ENCODE measurements around the gene HELZ.
"Not testable (repeated sequence)": the region's sequence is repeated elsewhere in the genome, so short reads cannot be mapped to it uniquely, and the experiment has no call there.

Gene HELZ

GRCh38 chr17:67265436-67266019 lies 20.5 kb upstream of the HELZ start:
- no peak for DNase-seq (ENCODE audit: low read depth in 2 of 3, low spot score in 1 of 3)

DNA sequence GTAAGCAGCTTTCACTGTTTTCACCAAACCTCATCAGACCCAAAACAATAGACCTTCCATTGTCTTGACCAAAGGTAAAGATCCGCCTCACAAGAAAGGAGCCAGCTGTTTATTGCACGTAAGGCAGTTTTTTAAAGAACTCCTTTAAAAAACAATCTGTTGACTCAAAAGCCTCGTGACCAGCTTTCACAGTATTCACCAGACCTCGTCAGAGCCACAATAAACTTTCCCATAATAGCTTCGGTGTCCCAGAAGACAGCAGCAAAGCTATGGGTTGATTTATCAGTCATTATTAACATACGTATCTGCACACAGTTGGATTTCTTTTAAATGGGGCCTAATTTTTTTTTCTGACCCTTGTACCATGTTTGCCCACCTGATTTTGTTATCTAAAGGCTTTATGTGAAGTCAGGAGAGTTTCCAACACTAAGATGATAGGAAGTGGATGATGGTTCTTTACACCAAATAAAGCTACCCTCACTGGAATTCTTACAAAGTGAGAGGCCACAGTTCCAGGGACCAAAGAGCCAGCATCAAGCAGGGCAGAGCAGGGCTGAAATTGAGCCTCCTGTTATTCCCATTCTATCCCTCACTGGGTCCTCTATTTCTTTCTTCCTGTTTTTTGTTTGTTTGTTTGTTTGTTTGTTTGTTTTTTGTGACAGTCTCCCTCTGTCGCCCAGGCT lies 17.6 kb upstream of the HELZ start:
- no peak for DNase-seq (ENCODE audit: low read depth in 2 of 3, low spot score in 1 of 3)

DNA sequence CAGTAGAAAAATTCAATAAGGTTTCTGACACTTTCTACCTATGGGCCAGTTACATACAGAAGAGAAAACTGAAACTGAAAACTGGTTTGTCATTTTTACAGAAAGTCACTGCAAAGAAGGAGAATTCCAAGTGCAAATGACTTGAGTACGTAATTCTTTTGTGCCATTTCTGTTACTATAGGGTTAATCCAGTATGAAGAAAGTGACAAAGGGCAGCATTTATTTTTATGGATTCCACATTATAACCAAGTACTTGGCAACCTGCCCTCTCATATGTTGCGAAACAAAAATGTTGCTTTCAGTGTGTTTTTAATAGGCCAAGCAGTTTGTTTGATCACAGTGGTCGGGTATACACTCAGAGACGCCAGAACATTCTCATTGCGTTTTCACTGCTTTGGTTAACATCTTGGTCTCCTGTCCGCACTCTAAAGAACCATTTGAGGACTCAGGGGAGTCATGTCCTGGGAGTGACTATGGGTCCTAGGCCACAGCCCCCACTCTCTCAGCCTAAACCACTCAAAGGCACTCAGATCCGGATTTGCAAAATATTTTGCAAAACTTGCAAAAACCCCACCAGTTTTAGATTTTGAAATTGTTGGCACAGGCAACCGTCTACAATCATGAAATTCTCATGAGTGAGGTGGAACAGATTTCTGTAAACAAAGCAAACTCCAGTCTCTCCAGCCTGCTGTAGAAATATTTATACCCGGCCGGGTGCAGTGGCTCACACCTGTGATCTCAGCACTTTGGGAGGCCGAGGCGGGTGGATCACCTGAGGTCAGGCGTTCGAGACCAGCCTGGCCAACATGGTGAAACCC lies 15.4 kb upstream of the HELZ start:
- DNase-seq (ENCODE audit: low read depth in 2 of 3, low spot score in 1 of 3) = no peak

DNA sequence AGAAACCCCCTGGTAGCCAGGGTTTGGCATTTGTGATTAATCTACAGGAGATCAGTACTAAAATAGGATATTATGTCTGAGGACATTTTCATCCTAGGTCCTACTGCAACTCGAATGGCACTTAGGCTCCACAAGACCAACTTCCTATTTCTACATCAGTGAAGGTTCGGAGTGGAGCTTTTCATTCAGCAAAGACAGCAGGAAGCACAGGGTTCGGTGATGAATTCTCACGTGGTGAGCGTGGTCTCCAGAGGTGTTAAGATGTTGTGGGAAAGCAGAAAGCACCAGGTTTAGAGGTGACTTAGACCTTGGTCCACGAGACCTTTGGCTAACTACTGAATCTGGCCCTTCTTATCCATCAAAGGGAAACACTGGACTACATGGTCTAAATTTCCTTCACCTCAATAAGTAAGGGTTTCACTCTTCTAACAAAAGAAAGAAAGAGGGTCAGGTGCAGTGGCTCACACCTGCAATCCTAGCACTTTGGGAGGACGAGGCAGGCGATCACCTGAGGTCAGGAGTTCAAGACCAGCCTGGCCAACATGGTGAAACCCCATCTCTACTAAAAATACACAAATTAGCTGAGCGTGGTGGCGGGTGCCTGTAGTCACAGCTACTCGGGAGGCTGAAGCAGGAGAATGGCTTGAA lies 13.9 kb upstream of the HELZ start:
- DNase-seq (ENCODE audit: low read depth in 2 of 3, low spot score in 1 of 3) = no peak

GRCh38 chr17:67256075-67256732 lies 11.2 kb upstream of the HELZ start:
- DNase-seq (ENCODE audit: low read depth in 2 of 3, low spot score in 1 of 3) = no peak

DNA sequence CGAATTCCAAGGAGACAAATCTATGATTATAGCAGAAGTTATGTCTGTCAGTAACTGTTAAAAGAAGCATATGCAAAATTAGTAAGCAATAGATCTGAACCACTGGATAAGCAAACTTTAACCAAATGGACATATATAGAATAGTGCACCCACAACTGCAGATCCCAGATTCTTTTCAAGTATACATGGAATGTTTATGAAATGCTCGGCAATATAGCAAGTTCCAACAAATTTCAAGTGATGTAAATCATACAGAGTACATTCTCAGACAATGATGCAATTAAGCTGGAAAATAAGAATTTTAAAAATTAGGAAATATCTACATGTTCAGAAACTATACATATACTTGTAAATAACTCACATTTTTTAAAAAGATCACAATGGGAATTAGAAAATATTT lies 8.4 kb upstream of the HELZ start:
- no peak for DNase-seq (ENCODE audit: low read depth in 2 of 3, low spot score in 1 of 3)

- not testable (repeated sequence) for DNase-seq (ENCODE audit: low read depth in 2 of 3, low spot score in 1 of 3)
Measured at GRCh38 chr17:67251586-67251985, 6.6 kb upstream of the HELZ start.

GRCh38 chr17:67248291-67248690 lies 3.3 kb upstream of the HELZ start:
- no peak for DNase-seq (ENCODE audit: low read depth in 2 of 3, low spot score in 1 of 3)

DNA sequence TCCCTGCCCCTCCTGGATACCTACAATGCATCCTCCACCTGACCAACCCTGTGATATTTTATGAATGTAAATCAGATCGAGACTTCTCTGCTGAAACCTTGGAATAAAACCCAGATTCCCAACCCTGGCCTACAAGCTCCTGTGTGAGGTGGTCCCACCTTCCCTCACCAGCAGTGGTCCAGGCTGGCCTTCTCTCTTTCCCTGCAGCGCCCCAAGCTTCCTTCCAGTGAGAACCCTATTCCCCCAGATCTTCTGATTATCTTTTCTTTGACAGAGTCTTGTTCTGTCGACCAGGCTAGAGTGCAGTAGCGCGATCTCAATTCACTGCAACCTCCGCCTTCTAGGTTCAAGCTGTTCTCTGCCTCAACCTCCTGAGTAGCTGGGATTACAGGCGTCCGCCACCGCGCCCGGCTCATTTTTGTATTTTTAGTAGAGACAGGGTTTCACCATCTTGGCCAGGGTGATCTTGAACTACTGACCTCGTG lies 2.5 kb upstream of the HELZ start:
- DNase-seq (ENCODE audit: low read depth in 2 of 3, low spot score in 1 of 3) = no peak

GRCh38 chr17:67246653-67247415 lies 1.8 kb upstream of the HELZ start:
- DNase-seq (ENCODE audit: low read depth in 2 of 3, low spot score in 1 of 3) = no peak

GRCh38 chr17:67246403-67246652 lies 1.3 kb upstream of the HELZ start:
- no peak for DNase-seq (ENCODE audit: low read depth in 2 of 3, low spot score in 1 of 3)

GRCh38 chr17:67245694-67246402 lies 852 bp upstream of the HELZ start:
- no peak for DNase-seq (ENCODE audit: low read depth in 2 of 3, low spot score in 1 of 3)

DNA sequence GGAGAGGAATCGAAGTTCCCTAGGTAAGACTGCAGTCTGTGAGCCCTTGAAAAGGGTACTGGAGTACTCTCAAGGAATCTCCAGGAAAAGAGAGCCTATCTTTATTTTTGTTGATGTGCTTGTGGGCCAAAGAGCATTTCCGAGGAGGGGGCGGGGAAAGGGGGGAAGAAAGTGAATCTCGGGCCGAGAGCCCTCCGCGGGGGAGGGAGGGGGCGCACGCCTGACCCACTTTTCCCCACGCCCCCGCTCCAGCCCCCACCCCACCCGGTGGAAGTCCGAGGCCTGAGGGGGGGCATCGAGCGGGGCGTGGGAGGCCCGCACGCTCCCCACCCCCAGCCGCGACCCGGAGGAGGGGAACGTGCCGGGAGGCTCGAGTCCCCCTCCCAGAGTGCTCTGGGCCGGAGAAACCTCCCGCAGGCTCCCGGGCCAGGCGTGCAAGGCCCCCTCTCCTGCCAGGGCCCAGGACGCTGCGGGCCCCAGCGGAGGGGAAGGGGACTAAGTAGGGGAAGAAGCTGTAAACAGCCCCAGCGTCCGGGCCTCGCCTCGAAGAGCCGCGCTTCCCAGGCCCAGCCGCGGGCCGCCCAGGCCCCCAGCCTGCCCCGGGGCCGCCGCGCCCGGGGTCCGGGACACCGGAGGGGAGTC lies 444 bp downstream of the HELZ start:
- DNase-seq (ENCODE audit: low read depth in 2 of 3, low spot score in 1 of 3) = no peak

GRCh38 chr17:67243284-67243683 lies 1.7 kb downstream of the HELZ start:
- DNase-seq (ENCODE audit: low read depth in 2 of 3, low spot score in 1 of 3) = no peak

DNA sequence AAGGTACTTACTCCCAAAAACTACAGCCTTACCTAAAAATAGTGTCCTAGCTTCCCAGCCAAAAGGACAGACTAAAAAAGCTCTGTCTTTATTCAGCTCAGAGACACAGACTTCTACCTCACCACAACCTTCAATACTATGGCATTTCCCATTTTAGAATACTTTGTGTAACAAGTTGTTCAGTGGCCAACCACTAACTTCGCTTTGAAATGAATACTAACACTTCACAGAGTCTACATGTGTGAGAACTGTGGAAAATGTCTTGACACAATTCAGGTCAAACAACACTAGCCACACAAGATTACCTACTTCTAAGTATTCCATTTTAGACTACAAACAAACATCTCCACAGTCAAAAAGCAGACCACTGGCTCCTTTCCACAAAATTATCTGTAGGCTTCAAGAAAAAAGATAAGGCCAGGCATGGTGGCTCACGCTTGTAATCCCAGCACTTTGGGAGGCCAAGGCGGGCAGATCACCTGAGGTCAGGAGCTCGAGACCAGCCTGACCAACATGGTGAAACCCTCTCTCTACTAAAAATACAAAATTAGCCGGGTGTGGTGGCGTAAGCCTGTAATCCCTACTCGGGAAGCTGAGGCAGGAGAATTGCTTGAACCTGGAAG lies 3.2 kb downstream of the HELZ start:
- DNase-seq (ENCODE audit: low read depth in 2 of 3, low spot score in 1 of 3) = no peak

DNA sequence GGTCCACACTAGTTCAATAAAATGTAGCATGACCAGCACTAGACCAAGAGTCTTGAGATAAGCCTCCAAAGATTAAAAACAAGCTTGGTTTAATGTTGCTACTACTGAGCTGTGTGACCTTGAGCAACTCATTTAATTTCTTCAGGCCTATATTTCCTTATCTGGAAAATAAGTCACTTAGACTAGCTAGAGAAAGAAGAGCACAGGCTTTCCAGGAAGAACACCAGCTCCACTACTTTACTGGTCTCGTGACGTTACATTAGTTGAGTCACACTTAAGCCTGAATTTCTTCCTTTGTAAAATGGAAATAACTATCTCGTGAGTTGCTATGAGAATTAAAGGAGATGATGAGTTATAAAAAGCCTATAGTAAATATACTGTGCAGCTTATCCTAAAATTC lies 5.4 kb downstream of the HELZ start:
- DNase-seq (ENCODE audit: low read depth in 2 of 3, low spot score in 1 of 3) = no peak

- no peak for DNase-seq (ENCODE audit: low read depth in 2 of 3, low spot score in 1 of 3)
Measured at GRCh38 chr17:67238991-67239390, 6.0 kb downstream of the HELZ start.

- DNase-seq (ENCODE audit: low read depth in 2 of 3, low spot score in 1 of 3) = no peak
Measured at GRCh38 chr17:67232441-67232840, 12.6 kb downstream of the HELZ start.

Measured in stimulated activated CD4-positive, alpha-beta T cell treated with anti-CD3 and anti-CD28 coated beads, Interleukin-12 subunit alpha, Interleukin-12 subunit beta, amount 100 ng/mL, for 48 hours (primary cell).